Caco-2 (cell line): ENCODE measurements around the gene ANTXR2. TPM values are rescaled to one million over a fixed set of nuclear protein-coding genes. Genes with fewer than 3 reads are reported as not detected.

Experiments
- BruUV-seq: library from RNA; stranded (reverse); fragments of 400-500 nt; replicated peaks from 2 replicates; lab custom pipeline; 2021; lab: Mats Ljungman, UMichigan
- CTCF ChIA-PET: fragments of 300-600 bp; sonication (Branson Sonifier 250); formaldehyde crosslinking; loops from one replicate; lab custom pipeline; 2022; ENCODE audit warnings: antibody characterized with exemption; lab: Charles Lee
- POLR2A ChIA-PET: fragments of 300-600 bp; sonication (Branson Sonifier 250); formaldehyde crosslinking; loops from one replicate; lab custom pipeline; 2022; ENCODE audit warnings: antibody characterized with exemption; lab: Charles Lee
- DNase-seq, 2 experiments: peaks; one replicate each; pipeline versions ENCODE4 v3.0.0 to v3.0.0-alpha.2; 2020 to 2022
- H3K27me3 ChIP-seq: replicated peaks from 2 replicates; pipeline ENCODE4 v1.6.0; 2011; ENCODE audit warnings: low read length; ENCODE audit not compliant: control insufficient read depth, insufficient read depth
- H3K36me3 ChIP-seq: 2 replicates; pipeline ENCODE4 v1.5.1; 2011; ENCODE audit warnings: low read length; ENCODE audit not compliant: control insufficient read depth, insufficient read depth
- H3K4me1 ChIP-seq: fragments of 250-450 bp; sonication (Bioruptor Pico); 2 replicates; pipeline ENCODE4 v1.5.1; 2020; ENCODE audit warnings: mild to moderate bottlenecking
- H3K4me3 ChIP-seq: 2 replicates; pipeline ENCODE4 v1.5.1; 2011; ENCODE audit warnings: low read depth, mild to moderate bottlenecking, control low read depth, low read length
- H3K9me3 ChIP-seq: fragments of 250-450 bp; sonication (Bioruptor Pico); 2 replicates; pipeline ENCODE4 v1.5.1; 2020; ENCODE audit warnings: mild to moderate bottlenecking, moderate library complexity
- H3K27ac Mint-ChIP-seq: one replicate; pipeline ENCODE4 v1.8.0; 2022; ENCODE audit warnings: mixed read lengths; ENCODE audit not compliant: unreplicated experiment
- H3K27me3 Mint-ChIP-seq: one replicate; pipeline ENCODE4 v1.8.0; 2022; ENCODE audit warnings: mixed read lengths; ENCODE audit not compliant: insufficient read depth, unreplicated experiment
- H3K36me3 Mint-ChIP-seq: one replicate; pipeline ENCODE4 v1.8.0; 2022; ENCODE audit warnings: mild to moderate bottlenecking, mixed read lengths; ENCODE audit not compliant: insufficient read depth, unreplicated experiment
- H3K4me1 Mint-ChIP-seq: one replicate; pipeline ENCODE4 v1.8.0; 2022; ENCODE audit warnings: low read depth, mixed read lengths; ENCODE audit not compliant: unreplicated experiment
- H3K4me3 Mint-ChIP-seq: one replicate; pipeline ENCODE4 v1.8.0; 2022; ENCODE audit warnings: mild to moderate bottlenecking, moderate library complexity, mixed read lengths; ENCODE audit not compliant: unreplicated experiment
- H3K9me3 Mint-ChIP-seq: one replicate; pipeline ENCODE4 v1.8.0; 2022; ENCODE audit warnings: mixed read lengths; ENCODE audit not compliant: unreplicated experiment
- intact Hi-C: fragments of 100-400 bp; cut with micrococcal nuclease; formaldehyde crosslinking; loops from one replicate; pipeline ENCODE4 v1.10.0; 2022; ENCODE audit not compliant: unreplicated experiment
- total RNA-seq: library from RNA; stranded (reverse); gene quantifications from 2 replicates; pipeline ENCODE4 v1.2.3, GENCODE V29; 2022
- TF ChIP-seq, protein P1 (sequence below), 2 experiments: fragments of 200-600 bp in 1 of 2; IDR thresholded peaks; 1 replicate in 1 of 2; 2 replicates in 1 of 2; pipeline versions ENCODE4 v1.5.1 to v1.8.0; 2011 to 2022; ENCODE audit warnings: antibody characterized with exemption in 1 of 2, control low read depth in 1 of 2, inconsistent platforms in 1 of 2, low read depth in 1 of 2, low read length in 1 of 2, mild to moderate bottlenecking in 1 of 2, moderate library complexity in 1 of 2; ENCODE audit not compliant: insufficient read depth in 1 of 2, severe bottlenecking in 1 of 2, unreplicated experiment in 1 of 2

ANTXR2 gene
- total RNA-seq, 1 experiment from 2014 or later = 1.4 TPM

DNA sequence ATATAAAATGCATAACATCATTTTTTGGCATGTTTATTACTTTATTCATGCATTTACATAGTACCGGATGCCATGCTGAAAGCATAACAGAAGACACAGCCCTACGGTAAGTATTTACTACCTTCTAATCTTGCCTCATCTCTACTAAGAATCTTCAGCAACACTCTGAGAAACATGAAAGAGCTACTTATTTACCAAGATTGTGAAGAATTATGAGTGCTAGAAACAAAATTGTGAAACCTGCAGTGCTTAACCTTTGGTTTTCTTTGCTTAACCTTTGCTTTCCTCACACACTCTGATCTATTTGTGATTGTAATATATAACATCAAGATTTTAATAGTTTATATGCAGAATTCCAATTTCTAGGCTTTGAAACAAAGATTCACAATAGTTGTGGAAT, 7.4 kb downstream of the ANTXR2 start:
- Mint-ChIP-seq H3K36me3 (no peaks in the 10 kb centered on the region), H3K27ac (no peak overlapping the region), H3K4me3 (no peak overlapping the region), H3K27me3 (no peaks in the 10 kb centered on the region), H3K9me3 (no peaks in the 10 kb centered on the region), H3K4me1 (no peaks in the 10 kb centered on the region)
- Histone ChIP-seq H3K36me3 (no peaks in the 10 kb centered on the region), H3K27me3 (no peaks in the 10 kb centered on the region), H3K4me1 (no peaks in the 10 kb centered on the region; the same call in 1 of the 2 replicates), H3K9me3 (no peaks in the 10 kb centered on the region), H3K4me3 (no peak overlapping the region)
- intact Hi-C loops = no loop called here
- ChIA-PET POLR2A (no interaction called here), CTCF (no interaction called here)
- DNase-seq = no peak
- TF ChIP-seq, protein P1, sequence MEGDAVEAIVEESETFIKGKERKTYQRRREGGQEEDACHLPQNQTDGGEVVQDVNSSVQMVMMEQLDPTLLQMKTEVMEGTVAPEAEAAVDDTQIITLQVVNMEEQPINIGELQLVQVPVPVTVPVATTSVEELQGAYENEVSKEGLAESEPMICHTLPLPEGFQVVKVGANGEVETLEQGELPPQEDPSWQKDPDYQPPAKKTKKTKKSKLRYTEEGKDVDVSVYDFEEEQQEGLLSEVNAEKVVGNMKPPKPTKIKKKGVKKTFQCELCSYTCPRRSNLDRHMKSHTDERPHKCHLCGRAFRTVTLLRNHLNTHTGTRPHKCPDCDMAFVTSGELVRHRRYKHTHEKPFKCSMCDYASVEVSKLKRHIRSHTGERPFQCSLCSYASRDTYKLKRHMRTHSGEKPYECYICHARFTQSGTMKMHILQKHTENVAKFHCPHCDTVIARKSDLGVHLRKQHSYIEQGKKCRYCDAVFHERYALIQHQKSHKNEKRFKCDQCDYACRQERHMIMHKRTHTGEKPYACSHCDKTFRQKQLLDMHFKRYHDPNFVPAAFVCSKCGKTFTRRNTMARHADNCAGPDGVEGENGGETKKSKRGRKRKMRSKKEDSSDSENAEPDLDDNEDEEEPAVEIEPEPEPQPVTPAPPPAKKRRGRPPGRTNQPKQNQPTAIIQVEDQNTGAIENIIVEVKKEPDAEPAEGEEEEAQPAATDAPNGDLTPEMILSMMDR (IDR thresholded peaks at IDR 0.05; ENCODE audit: insufficient read depth in 1 of 2, low read depth in 1 of 2, low read length in 1 of 2, severe bottlenecking in 1 of 2, unreplicated experiment in 1 of 2) = no peak
- no TSS peak for BruUV-seq

DNA sequence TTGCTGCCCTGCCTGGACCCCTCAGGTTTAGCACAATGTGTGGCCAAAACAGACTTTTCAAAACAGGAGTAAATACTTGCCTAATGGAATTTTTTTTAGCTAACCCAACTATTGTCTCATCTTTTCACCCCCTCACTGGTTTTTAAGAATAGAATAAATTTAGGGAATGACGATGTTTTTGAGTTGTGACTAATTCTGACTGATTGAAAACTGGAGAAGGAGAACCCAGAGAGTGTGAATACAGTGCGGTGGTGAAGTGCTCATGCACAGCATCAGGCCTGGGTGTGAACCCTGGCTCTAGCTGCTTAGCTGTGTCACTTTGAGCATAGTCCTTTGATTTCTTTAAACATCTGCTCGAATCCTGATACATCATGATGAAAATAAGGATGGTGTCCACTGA, 10.5 kb downstream of the ANTXR2 start:
- Mint-ChIP-seq H3K27me3 (no peaks in the 10 kb centered on the region), H3K36me3 (no peaks in the 10 kb centered on the region), H3K4me1 (no peaks in the 10 kb centered on the region), H3K9me3 (no peaks in the 10 kb centered on the region), H3K27ac (no peak overlapping the region), H3K4me3 (no peak overlapping the region)
- no peak for DNase-seq
- no TSS peak for BruUV-seq
- intact Hi-C loops = no loop called here
- no peaks in the 10 kb centered on the region for H3K27me3 ChIP-seq
- TF ChIP-seq, protein P1 (IDR thresholded peaks at IDR 0.05; ENCODE audit: insufficient read depth in 1 of 2, low read depth in 1 of 2, low read length in 1 of 2, severe bottlenecking in 1 of 2, unreplicated experiment in 1 of 2) = no peak
- H3K4me1 ChIP-seq = no peaks in the 10 kb centered on the region
- no peaks in the 10 kb centered on the region for H3K36me3 ChIP-seq
- no peaks in the 10 kb centered on the region for H3K9me3 ChIP-seq
- CTCF ChIA-PET = no interaction called here
- POLR2A ChIA-PET = no interaction called here
- H3K4me3 ChIP-seq = no peak overlapping the region

DNA sequence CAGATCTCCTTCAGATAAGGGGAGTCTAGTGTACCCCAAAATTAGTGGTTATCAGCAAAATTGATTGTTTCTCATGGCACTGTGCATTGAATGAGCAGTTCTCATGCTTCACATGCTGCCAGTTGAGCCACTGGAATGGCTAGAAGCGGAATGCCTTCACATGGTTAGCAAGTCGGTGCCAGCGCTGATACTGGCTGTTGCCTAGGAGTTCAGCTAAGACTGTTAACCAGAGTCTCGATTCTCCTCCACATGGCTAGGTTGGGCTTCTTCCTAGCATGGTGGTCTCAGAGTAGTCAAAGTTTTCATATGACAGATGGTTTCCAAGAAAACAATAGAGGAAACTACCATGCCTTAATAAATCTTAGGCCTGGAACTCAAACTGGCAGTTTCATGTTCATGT, 12.2 kb downstream of the ANTXR2 start:
- no peaks in the 10 kb centered on the region for H3K9me3 ChIP-seq
- BruUV-seq = no TSS peak
- no peak overlapping the region for H3K27ac Mint-ChIP-seq
- no peaks in the 10 kb centered on the region for H3K36me3 ChIP-seq
- H3K4me3 ChIP-seq = no peak overlapping the region
- TF ChIP-seq, protein P1 (IDR thresholded peaks at IDR 0.05; ENCODE audit: insufficient read depth in 1 of 2, low read depth in 1 of 2, low read length in 1 of 2, severe bottlenecking in 1 of 2, unreplicated experiment in 1 of 2) = no peak
- no peaks in the 10 kb centered on the region for H3K9me3 Mint-ChIP-seq
- no peaks in the 10 kb centered on the region for H3K4me1 Mint-ChIP-seq
- no peaks in the 10 kb centered on the region for H3K27me3 Mint-ChIP-seq
- H3K36me3 Mint-ChIP-seq = no peaks in the 10 kb centered on the region
- H3K4me1 ChIP-seq = no peaks in the 10 kb centered on the region
- H3K27me3 ChIP-seq = no peaks in the 10 kb centered on the region
- no peak overlapping the region for H3K4me3 Mint-ChIP-seq
- intact Hi-C loops = no loop called here
- DNase-seq = no peak
- ChIA-PET POLR2A (no interaction called here), CTCF (no interaction called here)
